Erythroblast (primary cell): ENCODE data around the gene HELZ.

Source experiments
- GATA1 ChIP-seq: IDR thresholded peaks from 2 replicates; pipeline ENCODE4 v1.6.1; 2011; ENCODE audit warnings: low read depth, mild to moderate bottlenecking, control low read depth, low read length, moderate library complexity
- POLR2A ChIP-seq: IDR thresholded peaks from 2 replicates; pipeline ENCODE4 v1.6.1; 2011; ENCODE audit warnings: mild to moderate bottlenecking, low read length

DNA sequence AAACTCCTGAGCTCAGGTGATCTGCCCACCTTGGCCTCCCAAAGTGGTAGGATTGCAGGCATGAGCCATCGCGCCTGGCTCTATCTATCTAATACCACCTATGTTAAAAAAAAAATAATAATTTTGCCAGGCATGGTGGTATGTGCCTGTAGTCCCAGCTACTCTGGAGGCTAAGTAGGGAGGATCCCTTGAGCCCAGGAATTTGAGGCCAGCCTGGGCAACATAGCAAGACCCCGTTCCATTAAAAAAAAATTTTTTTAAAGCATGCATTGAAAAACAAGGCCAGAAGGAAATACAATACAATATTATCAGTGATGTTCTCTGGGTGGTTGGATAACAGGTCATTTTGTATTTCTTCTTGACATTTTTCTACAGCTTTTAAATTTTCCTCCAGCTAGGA is 45.2 kb upstream of the HELZ start:
- TF ChIP-seq POLR2A, result no peak
- TF ChIP-seq GATA1, result no peak
